ENCODE measurements around the gene LAMB4. TPM values are rescaled to one million over a fixed set of nuclear protein-coding genes. Genes with fewer than 3 reads are reported as not detected.

Gene LAMB4
- total and polyA plus RNA-seq, 2 donors, result 0.16 to 0.90 TPM

- no peak for DNase-seq (ENCODE audit: extremely low spot score)
- Histone ChIP-seq H3K36me3 (ENCODE audit: insufficient read depth) (no peaks in the 10 kb centered on the region), H3K27ac (ENCODE audit: low read depth) (no peak overlapping the region), H3K4me3 (ENCODE audit: low read depth, low read length) (no peak overlapping the region), H3K4me1 (ENCODE audit: insufficient read depth) (no peaks in the 10 kb centered on the region)
- 93% methylated on average over 2 of the region's 2 CpGs for WGBS
Measured at GRCh38 chr7:108112683-108113082, 17.5 kb downstream of the LAMB4 start.

DNA sequence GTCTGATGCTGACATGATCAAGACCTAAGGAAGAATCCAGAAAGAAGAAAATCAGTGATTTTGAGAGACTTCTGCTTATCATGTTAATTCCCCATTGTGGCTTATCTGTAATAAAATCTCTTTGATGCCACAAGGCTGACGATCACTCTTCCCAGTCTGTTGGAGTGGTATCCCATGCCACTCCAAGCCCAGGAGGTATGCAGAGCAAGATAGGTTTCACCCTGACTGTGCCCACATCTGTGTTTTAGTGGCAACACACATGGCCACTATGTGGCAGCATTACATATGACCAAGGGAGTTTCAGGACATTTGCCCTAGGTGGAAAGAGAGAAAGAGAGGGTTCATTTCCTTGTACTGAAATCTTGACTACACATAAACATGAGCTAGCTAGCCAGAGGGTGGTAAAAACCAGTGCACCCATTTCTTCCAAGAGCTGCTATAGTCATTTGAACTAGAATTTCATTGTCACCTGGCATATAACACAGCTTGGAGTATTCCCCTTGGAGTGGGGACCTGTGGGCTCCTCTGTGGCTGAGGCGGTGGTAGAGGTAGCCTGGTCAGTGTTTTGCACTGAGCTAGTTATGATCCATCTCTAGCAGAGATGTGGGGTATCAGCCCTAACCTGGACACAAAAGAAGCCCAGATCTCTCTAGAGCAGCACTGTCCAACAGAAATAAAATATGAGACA, 20.8 kb downstream of the LAMB4 start:
- no peak overlapping the region for H3K4me3 ChIP-seq (ENCODE audit: low read depth, low read length)
- H3K36me3 ChIP-seq (ENCODE audit: insufficient read depth), result no peaks in the 10 kb centered on the region
- H3K27ac ChIP-seq (ENCODE audit: low read depth), result no peak overlapping the region
- 82% methylated on average over 2 of the region's 2 CpGs for WGBS
- no peaks in the 10 kb centered on the region for H3K4me1 ChIP-seq (ENCODE audit: insufficient read depth)
- no peak for DNase-seq (ENCODE audit: extremely low spot score)

- DNase-seq (ENCODE audit: extremely low spot score), result no peak
- no peaks in the 10 kb centered on the region for H3K4me1 ChIP-seq (ENCODE audit: insufficient read depth)
- H3K4me3 ChIP-seq (ENCODE audit: low read depth, low read length), result no peak overlapping the region
- H3K27ac ChIP-seq (ENCODE audit: low read depth), result no peak overlapping the region
- H3K36me3 ChIP-seq (ENCODE audit: insufficient read depth), result no peaks in the 10 kb centered on the region
Measured at GRCh38 chr7:108108131-108108530, 22.0 kb downstream of the LAMB4 start.

GRCh38 chr7:108104324-108104723, 25.8 kb downstream of the LAMB4 start:
- Histone ChIP-seq H3K36me3 (ENCODE audit: insufficient read depth) (no peaks in the 10 kb centered on the region), H3K27ac (ENCODE audit: low read depth) (no peak overlapping the region), H3K4me1 (ENCODE audit: insufficient read depth) (no peaks in the 10 kb centered on the region), H3K4me3 (ENCODE audit: low read depth, low read length) (no peak overlapping the region)
- WGBS, result 78% methylated on average over 7 of the region's 7 CpGs
- no peak for DNase-seq (ENCODE audit: extremely low spot score)

DNA sequence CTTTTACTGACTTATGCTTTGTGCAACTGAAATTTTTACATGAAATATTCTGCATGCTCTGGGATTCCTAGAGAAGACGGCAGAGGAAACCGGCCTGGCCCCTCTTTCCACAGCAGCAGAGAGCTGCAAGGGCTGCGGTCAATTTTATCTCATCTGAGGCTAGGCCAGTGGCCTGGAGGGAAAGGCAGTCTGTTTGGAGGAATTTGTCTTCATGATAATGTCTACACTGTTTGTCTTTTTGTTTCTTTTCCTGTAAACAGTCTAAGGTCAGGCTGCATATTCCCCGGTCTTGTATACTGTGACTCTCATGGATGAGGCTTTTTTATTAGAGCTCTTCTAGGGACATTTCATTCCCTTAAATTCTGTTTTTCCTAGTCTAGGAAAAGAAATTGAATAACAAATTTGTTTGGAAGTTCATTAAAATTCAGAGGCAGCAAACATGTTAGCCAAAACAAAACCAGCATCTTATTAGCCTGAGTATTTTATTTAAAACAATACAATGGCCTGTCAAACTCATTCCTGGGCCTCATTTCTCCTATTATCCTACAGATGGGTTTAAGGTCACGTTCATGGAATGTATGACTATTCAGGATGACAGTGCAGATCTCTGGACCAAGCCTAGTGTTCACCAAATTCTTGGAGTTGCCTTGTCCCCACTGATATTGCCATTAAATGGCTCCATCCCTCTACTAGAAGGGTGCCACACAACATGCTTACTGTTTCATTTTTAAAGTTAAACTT, 26.4 kb downstream of the LAMB4 start:
- H3K36me3 ChIP-seq (ENCODE audit: insufficient read depth), result no peaks in the 10 kb centered on the region
- no peak overlapping the region for H3K27ac ChIP-seq (ENCODE audit: low read depth)
- 59% methylated on average over 5 of the region's 5 CpGs for WGBS
- H3K4me3 ChIP-seq (ENCODE audit: low read depth, low read length), result no peak overlapping the region
- no peak for DNase-seq (ENCODE audit: extremely low spot score)
- H3K4me1 ChIP-seq (ENCODE audit: insufficient read depth), result no peaks in the 10 kb centered on the region

GRCh38 chr7:108102671-108103312, 27.4 kb downstream of the LAMB4 start:
- DNase-seq (ENCODE audit: extremely low spot score), result no peak
- H3K4me3 ChIP-seq (ENCODE audit: low read depth, low read length), result no peak overlapping the region
- WGBS, result 83% methylated on average over 20 of the region's 20 CpGs
- no peak overlapping the region for H3K27ac ChIP-seq (ENCODE audit: low read depth)
- no peaks in the 10 kb centered on the region for H3K36me3 ChIP-seq (ENCODE audit: insufficient read depth)
- H3K4me1 ChIP-seq (ENCODE audit: insufficient read depth), result no peaks in the 10 kb centered on the region

GRCh38 chr7:108101759-108102158, 28.4 kb downstream of the LAMB4 start:
- Histone ChIP-seq H3K27ac (ENCODE audit: low read depth) (no peak overlapping the region), H3K4me1 (ENCODE audit: insufficient read depth) (no peaks in the 10 kb centered on the region), H3K36me3 (ENCODE audit: insufficient read depth) (no peaks in the 10 kb centered on the region), H3K4me3 (ENCODE audit: low read depth, low read length) (no peak overlapping the region)
- DNase-seq (ENCODE audit: extremely low spot score), result no peak
- WGBS, result 98% methylated on average over 3 of the region's 3 CpGs

DNA sequence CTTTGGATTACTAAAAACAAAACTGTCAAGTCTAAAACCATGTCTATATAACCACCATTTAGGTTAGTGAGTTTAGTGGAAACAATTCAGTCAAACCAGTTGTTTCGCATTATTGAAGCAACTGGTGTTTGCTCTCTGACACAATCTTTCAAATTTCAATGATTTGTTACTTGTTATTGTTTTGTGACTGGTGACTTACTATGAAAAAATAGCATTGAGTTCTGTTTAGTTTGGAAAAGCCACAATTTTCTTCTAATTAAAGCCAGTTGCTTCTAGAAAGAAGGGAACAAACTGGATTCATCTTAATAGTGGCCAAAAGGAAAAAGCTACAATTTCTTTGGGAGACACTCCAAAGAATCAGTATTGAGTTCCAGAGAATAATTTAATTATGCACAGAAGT, 30.4 kb downstream of the LAMB4 start:
- no peaks in the 10 kb centered on the region for H3K4me1 ChIP-seq (ENCODE audit: insufficient read depth)
- 63% methylated on average over 1 of the region's 1 CpG for WGBS
- no peaks in the 10 kb centered on the region for H3K36me3 ChIP-seq (ENCODE audit: insufficient read depth)
- H3K27ac ChIP-seq (ENCODE audit: low read depth), result no peak overlapping the region
- no peak overlapping the region for H3K4me3 ChIP-seq (ENCODE audit: low read depth, low read length)
- no peak for DNase-seq (ENCODE audit: extremely low spot score)

- H3K4me1 ChIP-seq (ENCODE audit: insufficient read depth), result no peaks in the 10 kb centered on the region
- H3K36me3 ChIP-seq (ENCODE audit: insufficient read depth), result no peaks in the 10 kb centered on the region
- no peak overlapping the region for H3K4me3 ChIP-seq (ENCODE audit: low read depth, low read length)
- no peak overlapping the region for H3K27ac ChIP-seq (ENCODE audit: low read depth)
- DNase-seq (ENCODE audit: extremely low spot score), result no peak
- 86% methylated on average over 7 of the region's 7 CpGs for WGBS
Measured at GRCh38 chr7:108097703-108098102, 32.5 kb downstream of the LAMB4 start.

- no peaks in the 10 kb centered on the region for H3K36me3 ChIP-seq (ENCODE audit: insufficient read depth)
- 72% methylated on average over 4 of the region's 4 CpGs for WGBS
- H3K4me3 ChIP-seq (ENCODE audit: low read depth, low read length), result no peak overlapping the region
- DNase-seq (ENCODE audit: extremely low spot score), result no peak
- H3K27ac ChIP-seq (ENCODE audit: low read depth), result no peak overlapping the region
- no peaks in the 10 kb centered on the region for H3K4me1 ChIP-seq (ENCODE audit: insufficient read depth)
Measured at GRCh38 chr7:108096996-108097395, 33.2 kb downstream of the LAMB4 start.

- Histone ChIP-seq H3K27ac (ENCODE audit: low read depth) (no peak overlapping the region), H3K4me1 (ENCODE audit: insufficient read depth) (no peaks in the 10 kb centered on the region), H3K36me3 (ENCODE audit: insufficient read depth) (peaks cover 1% of the 10 kb centered on the region), H3K4me3 (ENCODE audit: low read depth, low read length) (no peak overlapping the region)
- no peak for DNase-seq (ENCODE audit: extremely low spot score)
- 22% methylated on average over 7 of the region's 7 CpGs for WGBS
Measured at GRCh38 chr7:108094933-108095710, 35.0 kb downstream of the LAMB4 start.

- 9% methylated on average over 1 of the region's 1 CpG for WGBS
- Histone ChIP-seq H3K27ac (ENCODE audit: low read depth) (no peak overlapping the region), H3K4me3 (ENCODE audit: low read depth, low read length) (no peak overlapping the region), H3K4me1 (ENCODE audit: insufficient read depth) (no peaks in the 10 kb centered on the region), H3K36me3 (ENCODE audit: insufficient read depth) (peaks cover 1% of the 10 kb centered on the region)
- no peak for DNase-seq (ENCODE audit: extremely low spot score)
Measured at GRCh38 chr7:108094346-108094745, 35.8 kb downstream of the LAMB4 start.

GRCh38 chr7:108093851-108094331, 36.3 kb downstream of the LAMB4 start:
- DNase-seq (ENCODE audit: extremely low spot score), result no peak
- Histone ChIP-seq H3K4me3 (ENCODE audit: low read depth, low read length) (no peak overlapping the region), H3K36me3 (ENCODE audit: insufficient read depth) (peaks cover 1% of the 10 kb centered on the region), H3K27ac (ENCODE audit: low read depth) (no peak overlapping the region), H3K4me1 (ENCODE audit: insufficient read depth) (no peaks in the 10 kb centered on the region)
- 45% methylated on average over 4 of the region's 4 CpGs for WGBS

All from urinary bladder (tissue), 4 donors.